ENCODE results near the gene EEIG1.

GRCh38 chr9:128026773-128027541 is 46.2 kb upstream of the EEIG1 start:
- TF ChIP-seq POLR2A (IDR thresholded peaks at IDR 0.05; ENCODE audit: low read length) (no peak), GATA1 (IDR thresholded peaks at IDR 0.05; ENCODE audit: low read depth, low read length) (no peak)

Data from erythroblast (primary cell).